ENCODE measurements around the gene NT5M.

DNA sequence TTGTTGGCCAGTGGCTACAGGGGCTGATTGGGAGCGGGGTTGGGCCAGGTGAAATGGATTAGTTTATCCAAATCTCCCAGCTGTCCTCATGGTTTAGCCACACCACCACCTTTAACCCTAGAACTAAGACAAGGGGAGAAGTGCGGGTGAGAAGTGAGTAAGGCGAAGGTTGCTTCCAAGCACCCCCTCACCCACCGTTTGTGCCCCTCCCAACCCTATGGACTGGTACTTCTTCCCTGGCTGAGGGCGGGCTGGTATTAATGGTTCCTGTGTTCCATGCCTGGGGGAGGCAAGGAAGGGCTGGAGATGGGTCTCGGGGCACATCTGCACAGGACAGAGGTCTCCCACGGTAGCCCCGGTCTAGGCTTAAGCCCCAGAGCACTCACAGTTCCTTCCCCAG lies 25.1 kb downstream of the NT5M start:
- TF ChIP-seq, protein P1, sequence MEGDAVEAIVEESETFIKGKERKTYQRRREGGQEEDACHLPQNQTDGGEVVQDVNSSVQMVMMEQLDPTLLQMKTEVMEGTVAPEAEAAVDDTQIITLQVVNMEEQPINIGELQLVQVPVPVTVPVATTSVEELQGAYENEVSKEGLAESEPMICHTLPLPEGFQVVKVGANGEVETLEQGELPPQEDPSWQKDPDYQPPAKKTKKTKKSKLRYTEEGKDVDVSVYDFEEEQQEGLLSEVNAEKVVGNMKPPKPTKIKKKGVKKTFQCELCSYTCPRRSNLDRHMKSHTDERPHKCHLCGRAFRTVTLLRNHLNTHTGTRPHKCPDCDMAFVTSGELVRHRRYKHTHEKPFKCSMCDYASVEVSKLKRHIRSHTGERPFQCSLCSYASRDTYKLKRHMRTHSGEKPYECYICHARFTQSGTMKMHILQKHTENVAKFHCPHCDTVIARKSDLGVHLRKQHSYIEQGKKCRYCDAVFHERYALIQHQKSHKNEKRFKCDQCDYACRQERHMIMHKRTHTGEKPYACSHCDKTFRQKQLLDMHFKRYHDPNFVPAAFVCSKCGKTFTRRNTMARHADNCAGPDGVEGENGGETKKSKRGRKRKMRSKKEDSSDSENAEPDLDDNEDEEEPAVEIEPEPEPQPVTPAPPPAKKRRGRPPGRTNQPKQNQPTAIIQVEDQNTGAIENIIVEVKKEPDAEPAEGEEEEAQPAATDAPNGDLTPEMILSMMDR (conservative IDR thresholded peaks at IDR 0.05), result no peak
- TF ChIP-seq ZFX (IDR thresholded peaks at IDR 0.05), result no peak
